ENCODE measurements around the gene ASPM.
"Not testable (repeated sequence)": the region's sequence is repeated elsewhere in the genome, so short reads cannot be mapped to it uniquely, and the experiment has no call there.

Gene ASPM

DNA sequence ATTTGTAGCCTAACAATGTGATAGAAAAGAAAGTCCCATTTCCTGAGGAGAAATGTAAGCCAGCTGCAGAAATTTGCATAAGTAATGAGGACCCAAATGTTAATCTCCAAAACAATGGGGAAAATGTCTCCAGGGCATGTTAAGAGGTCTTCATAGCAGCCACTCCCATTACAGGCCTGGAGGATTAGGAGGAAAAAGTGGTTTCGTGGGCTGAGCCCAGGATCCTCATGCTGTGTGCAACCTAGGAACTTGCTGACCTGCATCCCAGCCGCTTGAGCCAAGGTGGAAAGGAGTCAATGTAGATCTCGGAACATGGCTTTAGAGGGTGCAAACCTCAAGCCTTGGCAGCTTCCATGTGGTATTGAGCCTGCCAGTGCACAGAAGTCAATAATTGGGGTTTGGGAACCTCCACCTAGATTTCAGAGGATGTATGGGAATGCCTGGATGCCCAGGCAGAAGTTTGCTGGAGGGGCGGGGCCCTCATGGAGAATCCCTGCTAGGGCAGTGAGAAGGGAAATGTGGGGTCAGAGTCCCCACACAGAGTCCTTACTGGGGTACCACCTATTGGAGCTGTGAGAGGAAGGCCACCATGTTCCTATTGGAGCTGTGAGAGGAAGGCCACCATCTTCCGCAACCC lies 65.2 kb downstream of the ASPM start:
- no peak for DNase-seq (ENCODE audit: low spot score)

DNA sequence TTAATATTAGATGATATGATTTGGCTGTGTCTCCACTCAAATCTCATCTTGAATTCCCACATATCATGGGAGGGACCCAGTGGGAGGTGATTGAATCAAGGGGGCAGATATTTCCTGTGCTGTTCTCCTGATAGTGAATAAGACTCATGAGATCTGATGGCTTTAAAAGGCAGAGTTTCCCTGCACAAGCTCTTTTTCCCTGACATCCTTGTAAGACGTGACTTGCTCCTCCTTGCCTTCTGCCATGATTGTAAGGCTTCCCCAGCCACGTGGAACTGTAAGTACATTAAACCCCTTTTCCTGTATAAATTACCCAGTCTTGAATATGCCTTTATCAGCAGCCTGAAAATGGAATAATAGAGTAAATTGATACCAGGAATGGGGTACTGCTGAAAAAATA lies 66.1 kb downstream of the ASPM start:
- no peak for DNase-seq (ENCODE audit: low spot score)

DNA sequence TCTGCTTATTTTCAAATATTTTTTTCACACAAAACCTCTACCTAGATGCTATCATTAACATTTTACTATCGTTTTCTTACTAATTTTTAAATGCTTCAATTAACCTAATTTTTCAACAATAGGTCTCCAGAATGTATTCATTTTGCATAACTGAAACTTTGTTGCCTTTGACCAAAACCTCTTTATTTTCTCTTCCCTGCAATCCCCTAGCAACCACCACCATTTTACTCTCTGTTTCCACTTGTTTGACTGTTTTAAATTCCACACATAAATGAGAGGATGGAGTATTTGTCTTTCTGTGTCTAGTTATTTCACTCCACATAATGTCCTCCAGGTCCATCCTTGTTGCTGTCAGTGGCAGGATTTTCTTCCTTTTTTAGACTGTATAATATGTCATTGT lies 69.9 kb downstream of the ASPM start:
- DNase-seq (ENCODE audit: low spot score) = no peak

DNA sequence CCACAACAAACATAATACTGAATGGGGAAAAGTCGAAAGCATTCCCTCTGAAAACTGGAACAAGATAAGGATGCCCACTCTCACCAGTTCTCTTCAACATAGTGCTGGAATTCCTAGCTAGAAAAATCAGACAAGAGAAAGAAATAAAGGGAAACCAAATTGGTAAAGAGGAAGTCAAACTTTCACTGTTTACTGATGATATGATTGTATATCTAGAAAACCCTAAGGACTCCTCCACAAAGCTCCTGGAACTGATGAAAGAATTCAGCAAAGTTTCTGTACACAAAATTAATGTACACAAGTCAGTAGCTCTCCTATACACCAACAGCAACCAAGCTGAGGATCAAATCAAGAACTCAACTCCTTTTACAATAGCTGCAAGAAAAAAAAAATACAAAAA lies 72.5 kb downstream of the ASPM start:
- DNase-seq (ENCODE audit: low spot score) = no peak

DNA sequence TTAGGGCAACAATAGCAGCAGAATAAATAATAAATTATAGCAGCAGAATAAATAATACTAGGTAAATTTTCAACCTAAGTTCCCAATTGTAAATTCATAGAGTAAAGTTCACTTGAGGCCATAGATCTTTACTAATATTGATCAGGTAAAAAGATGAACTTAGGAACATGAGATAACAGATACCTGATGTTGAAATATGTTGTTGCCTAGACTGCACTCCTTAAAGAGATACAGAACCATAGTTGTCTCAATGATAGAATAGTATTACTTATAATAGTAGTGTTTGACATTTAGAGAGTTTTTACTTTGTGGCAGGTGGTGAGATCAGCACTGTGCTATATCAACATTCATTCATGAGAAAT lies 79.0 kb downstream of the ASPM start:
- no peak for DNase-seq (ENCODE audit: low spot score)

DNA sequence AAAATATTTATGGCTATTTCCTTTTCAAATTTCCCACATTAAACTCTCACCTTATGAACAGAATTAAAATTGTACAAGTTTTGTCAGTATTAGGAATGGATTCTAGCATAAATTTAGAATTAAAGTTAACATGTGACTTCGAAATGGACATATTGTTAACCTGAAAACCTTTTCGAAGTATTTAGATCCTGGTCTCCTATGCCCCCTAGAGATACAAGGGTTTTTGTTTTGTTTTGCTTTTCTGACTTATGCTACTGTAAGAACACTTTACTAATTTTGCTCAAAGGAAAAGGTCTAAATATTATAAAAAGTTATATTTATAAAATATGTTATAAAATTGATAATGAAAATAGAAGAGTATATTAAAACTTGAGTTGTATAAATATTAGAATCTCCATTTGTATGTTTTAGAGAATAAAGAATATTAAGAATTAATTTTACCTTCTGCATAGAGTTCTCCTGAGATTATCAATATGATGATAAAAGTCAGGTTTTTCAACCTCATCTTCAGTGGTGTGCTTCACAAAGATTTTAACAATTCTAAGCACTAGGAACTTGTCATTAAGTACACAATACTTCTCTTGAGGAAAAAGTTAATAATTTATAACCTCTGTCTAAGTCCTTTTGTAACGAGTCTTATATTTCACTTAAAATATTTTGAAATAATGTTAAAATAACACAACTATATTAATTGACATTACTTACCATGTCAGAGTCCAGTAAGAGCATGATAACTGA lies 79.6 kb downstream of the ASPM start, which contains the start of gene F13B:
F13B (minus strand) TSS at position 542 of the 738 bp plus-strand sequence; CDS start at position 505, 37 bp downstream.
- DNase-seq (ENCODE audit: low spot score) = no peak

DNA sequence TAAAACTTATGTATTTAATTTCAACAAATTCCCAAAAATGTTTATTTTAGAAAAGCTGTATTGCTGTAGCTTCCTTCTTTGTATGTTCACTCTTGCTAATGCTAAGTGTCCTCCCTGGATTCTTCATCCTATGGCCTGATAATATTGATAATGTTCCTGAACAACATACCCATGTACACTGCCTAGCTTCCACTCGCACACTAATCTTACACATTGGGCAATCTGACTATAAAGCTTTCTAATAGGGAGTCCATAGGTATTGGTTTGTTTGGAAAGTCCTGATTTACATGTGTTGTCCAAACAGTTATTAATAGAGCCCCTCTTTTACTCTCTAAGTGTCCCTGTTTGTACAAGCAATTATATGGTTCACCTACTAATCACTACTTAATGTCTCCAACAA lies 80.2 kb downstream of the ASPM start:
- no peak for DNase-seq (ENCODE audit: low spot score)

DNA sequence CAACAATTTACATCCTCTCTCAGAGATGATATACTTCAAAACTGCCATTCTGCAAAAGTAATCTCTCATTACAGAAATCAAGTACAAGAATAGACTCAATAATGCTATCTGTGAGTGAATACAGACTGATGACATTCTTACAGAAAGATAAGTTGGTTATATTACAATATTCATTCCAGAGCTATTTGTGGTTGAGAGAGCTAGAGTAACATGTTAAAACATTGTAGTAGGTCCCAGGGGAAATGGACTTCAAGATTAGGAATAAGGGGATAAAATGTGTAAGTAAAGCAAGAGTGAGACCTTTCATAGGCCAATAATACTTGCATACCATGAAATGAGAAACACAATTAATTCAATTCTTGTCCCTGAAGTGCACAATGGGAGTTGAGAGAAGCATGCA lies 80.9 kb downstream of the ASPM start:
- DNase-seq (ENCODE audit: low spot score) = no peak

DNA sequence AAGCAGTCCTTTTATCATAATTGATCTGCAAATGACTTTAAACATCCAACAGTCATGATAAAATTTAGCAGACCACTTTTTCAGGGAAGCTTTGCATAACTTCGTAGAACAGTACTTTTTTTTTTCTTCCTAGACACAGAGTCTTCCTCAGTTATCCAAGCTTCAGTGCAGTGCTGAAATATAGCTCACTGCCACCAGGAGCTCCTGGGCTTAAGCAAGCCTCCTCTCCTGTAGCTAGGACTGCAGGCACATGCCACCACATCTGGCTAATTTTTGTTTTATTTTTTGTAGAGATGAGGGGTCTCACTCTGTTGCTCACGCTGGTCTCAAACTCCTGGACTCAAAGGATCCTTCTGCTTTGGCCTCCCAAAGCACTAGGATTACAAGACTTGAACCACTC lies 83.3 kb downstream of the ASPM start:
- no peak for DNase-seq (ENCODE audit: low spot score)

DNA sequence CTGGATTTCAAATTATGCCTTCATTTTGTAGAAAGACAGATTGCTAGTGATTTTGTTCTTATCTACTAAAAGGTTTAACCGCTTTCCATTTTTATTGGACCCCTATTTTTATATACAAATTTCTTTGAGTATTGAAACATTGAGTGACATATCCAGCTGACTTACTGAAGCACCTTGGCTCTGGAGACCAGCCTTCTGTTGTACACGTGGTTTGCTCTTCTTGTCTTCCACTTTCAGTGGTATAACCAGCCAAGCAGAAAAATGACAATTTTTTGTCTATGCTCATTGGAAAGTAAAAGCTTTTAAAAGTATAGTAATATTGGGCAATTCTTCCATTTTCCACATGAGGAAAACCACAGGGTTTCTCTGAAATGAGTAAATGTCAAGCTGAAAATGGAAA lies 83.8 kb downstream of the ASPM start:
- no peak for DNase-seq (ENCODE audit: low spot score)

DNA sequence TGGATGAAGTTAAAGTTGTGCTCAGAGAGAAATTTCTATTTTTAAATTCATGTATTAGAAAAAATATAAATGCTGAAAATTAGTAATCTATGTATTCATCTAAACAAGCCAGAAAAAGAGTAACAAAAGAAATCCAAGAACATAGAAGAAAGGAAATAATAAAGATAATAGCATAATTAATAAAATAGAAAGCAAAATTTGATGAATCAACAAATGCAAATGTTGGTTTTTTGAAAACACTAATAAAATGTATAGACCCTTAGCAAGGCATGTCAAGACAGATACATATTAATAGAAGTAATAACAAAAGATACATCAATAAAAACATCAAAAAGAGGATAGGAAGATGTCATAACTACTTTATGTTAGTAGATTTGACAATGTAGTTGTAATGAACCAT lies 97.4 kb downstream of the ASPM start:
- DNase-seq (ENCODE audit: low spot score) = no peak

DNA sequence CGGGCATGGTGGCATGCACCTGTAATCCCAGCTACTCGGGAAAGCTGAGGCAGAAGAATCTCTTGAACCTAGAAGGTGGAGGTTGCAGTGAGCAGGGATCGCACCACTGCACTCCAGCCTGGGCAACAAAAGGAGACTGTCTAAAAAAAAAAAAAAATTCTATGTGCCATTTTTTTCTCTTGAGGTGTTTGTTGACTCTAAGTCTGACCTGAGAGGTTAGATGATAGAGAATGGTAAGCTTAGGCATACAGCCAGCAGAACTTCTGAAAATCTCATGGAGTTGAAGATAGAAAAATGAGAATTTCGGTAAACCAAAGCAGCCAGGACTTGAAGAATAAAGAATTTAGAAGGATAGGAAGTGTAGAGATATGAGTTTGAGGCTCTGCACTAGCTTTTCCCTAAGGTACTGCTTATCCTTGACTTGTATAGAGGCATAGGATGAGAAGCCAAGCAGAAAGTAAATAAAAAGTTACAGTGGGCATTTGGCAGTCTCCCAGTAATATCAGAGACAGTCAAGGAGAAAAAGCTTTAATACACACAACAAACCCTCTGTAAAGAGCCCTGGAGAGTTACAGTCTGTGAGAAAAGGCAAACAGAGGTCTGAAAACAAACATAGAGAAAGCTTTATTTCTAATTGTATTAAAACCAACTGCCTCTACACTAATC lies 103.7 kb downstream of the ASPM start:
- no peak for DNase-seq (ENCODE audit: low spot score)

DNA sequence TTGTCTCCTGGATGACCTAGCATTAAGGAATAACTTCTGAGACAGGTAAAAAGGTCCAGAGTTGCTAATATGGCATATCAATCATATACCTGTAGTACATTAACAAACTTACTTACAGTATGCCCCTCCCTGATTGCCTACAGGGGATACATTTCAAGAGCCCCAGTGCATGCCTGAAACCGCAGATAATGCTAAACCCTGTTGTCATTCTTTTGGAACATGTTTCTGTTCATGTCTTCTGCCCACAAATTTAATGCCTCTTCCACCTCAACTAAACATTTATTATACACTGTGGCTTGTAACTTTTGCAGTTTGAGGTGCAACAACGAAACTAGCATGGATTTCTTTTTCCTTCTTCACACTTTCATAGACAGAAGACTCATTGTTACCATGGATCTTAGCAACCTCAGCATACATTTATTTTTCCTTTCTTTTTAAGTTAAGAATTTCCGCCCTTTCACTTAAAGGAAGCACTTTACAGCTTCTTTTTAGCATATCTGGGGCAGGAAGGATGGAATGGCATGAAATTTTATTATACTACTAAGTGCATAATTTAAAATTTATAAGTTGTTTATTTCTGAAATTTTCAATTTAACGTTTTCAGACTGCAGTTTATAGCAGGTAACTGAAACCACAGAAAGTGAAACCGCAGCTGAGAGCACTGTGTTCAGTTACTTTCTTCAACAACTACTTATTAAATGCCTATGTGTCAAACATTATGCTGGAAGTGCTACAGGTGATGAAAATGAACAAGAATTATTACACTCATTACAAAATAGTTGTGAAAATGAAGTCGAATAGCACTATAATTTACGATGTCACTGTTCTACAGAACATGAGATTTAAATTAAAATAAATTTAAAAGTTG lies 104.7 kb downstream of the ASPM start:
- no peak for DNase-seq (ENCODE audit: low spot score)

DNA sequence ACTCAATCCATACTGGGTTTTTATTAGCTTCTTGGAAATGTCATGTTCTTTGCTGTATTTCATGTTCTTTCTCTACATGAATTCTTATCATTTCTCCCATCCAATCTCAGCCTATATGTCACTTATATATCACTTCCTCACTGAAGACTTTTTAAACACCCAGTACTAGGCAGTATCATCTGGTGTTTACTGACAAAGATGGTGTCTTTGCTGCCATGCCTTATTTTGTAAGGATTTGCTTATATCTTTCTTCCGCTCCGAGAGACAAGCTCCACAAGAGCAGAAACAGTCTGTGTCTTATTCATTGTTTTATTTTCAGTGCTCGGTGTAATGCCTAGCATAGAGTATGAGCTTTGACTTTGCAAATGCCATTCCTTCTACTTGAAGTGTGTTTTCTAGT lies 109.6 kb downstream of the ASPM start:
- DNase-seq (ENCODE audit: low spot score) = no peak

DNA sequence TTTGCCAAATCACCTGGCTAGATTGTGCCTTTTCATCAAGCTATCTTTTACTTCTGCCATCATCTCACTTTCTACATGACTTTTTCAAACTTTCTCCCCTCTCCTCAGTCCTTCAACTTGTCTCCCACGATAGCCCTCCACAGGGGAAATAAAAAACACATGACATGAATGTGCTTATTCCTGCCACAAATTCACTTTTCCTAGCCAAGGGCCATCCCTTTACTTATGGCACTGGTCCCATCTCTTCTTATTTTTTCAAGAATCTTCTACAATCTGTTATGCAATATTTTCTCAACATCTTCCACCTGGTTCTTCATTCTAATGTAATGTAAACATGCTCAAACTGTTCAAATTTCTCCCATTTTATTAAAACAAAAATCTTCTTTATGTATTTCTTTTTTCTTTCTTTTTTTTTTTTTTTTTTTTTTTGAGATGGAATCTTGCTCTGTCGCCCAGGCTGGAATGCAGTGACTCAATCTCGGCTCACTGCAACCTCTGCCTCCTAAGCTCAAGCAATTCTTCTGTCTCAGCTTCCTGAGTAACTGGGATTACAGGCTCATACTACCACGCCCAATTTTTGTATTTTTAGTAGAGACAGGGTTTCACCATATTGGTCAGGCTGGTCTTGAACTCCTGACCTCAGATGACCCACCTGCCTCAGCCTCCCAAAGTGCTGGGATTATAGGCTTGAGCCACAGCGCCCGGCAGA lies 111.7 kb downstream of the ASPM start:
- DNase-seq (ENCODE audit: low spot score) = not testable (repeated sequence)

Data from SK-N-DZ (cell line).